ENCODE data around the gene PLEK2.

- TF ChIP-seq CTCF (optimal IDR thresholded peaks at IDR 0.05 in 1 of 3, IDR thresholded peaks at IDR 0.05 in 1 of 3, conservative IDR thresholded peaks at IDR 0.05 in 1 of 3; ENCODE audit: extremely low read depth in 1 of 3, insufficient read depth in 2 of 3, low read length in 3 of 3) (no peak), EZH2 (IDR thresholded peaks at IDR 0.05; ENCODE audit: low read length) (no peak)
Measured at GRCh38 chr14:67425608-67426007, 13.6 kb upstream of the PLEK2 start.
